Effector memory CD4-positive, alpha-beta T cell (primary cell): ENCODE data around the gene AGAP1.

Experiments used
- DNase-seq, 3 donors: peaks; one replicate each; pipeline ENCODE4 v3.0.0-alpha.2; 2020
- H3K27ac ChIP-seq: 2 replicates; pipeline ENCODE4 v1.7.0; 2013; ENCODE audit warnings: mild to moderate bottlenecking, low read length, moderate library complexity; ENCODE audit not compliant: insufficient read depth, poor library complexity, severe bottlenecking
- H3K27me3 ChIP-seq: replicated peaks from 2 replicates; pipeline ENCODE4 v1.7.0; 2013; ENCODE audit warnings: mild to moderate bottlenecking, low read length; ENCODE audit not compliant: insufficient read depth, control insufficient read depth, poor library complexity, severe bottlenecking
- H3K36me3 ChIP-seq: 2 replicates; pipeline ENCODE4 v1.7.0; 2013; ENCODE audit warnings: mild to moderate bottlenecking, low read length, moderate library complexity; ENCODE audit not compliant: control insufficient read depth, insufficient read depth
- H3K4me1 ChIP-seq: 2 replicates; pipeline ENCODE4 v1.7.0; 2013; ENCODE audit warnings: low read length, mild to moderate bottlenecking; ENCODE audit not compliant: control insufficient read depth, insufficient read depth, poor library complexity, severe bottlenecking
- H3K4me3 ChIP-seq: 2 replicates; pipeline ENCODE4 v1.7.0; 2013; ENCODE audit warnings: low read length, low read depth, mild to moderate bottlenecking; ENCODE audit not compliant: insufficient read depth, poor library complexity, severe bottlenecking
- H3K9me3 ChIP-seq: 2 replicates; pipeline ENCODE4 v1.7.0; 2013; ENCODE audit warnings: mild to moderate bottlenecking, low read length, moderate library complexity; ENCODE audit not compliant: control insufficient read depth

AGAP1 gene

GRCh38 chr2:235909358-235909757 lies 415.5 kb downstream of the AGAP1 start:
- Histone ChIP-seq H3K27me3 (no peaks in the 10 kb centered on the region), H3K4me3 (no peak overlapping the region), H3K27ac (no peak overlapping the region), H3K36me3 (no peaks in the 10 kb centered on the region), H3K9me3 (no peaks in the 10 kb centered on the region), H3K4me1 (no peaks in the 10 kb centered on the region)
- DNase-seq: no peak

GRCh38 chr2:235910067-235910466 lies 416.2 kb downstream of the AGAP1 start:
- Histone ChIP-seq H3K36me3 (no peaks in the 10 kb centered on the region), H3K4me3 (no peak overlapping the region), H3K27ac (no peak overlapping the region), H3K9me3 (no peaks in the 10 kb centered on the region), H3K27me3 (no peaks in the 10 kb centered on the region), H3K4me1 (no peaks in the 10 kb centered on the region)
- DNase-seq: no peak

- H3K4me3 ChIP-seq: no peak overlapping the region
- H3K27me3 ChIP-seq: no peaks in the 10 kb centered on the region
- no peak overlapping the region for H3K27ac ChIP-seq
- H3K9me3 ChIP-seq: no peaks in the 10 kb centered on the region
- no peaks in the 10 kb centered on the region for H3K36me3 ChIP-seq
- DNase-seq: no peak
- no peaks in the 10 kb centered on the region for H3K4me1 ChIP-seq
These were observed 417.3 kb downstream of the AGAP1 start for GRCh38 chr2:235911125-235911524.

- Histone ChIP-seq H3K4me1 (no peaks in the 10 kb centered on the region), H3K4me3 (no peak overlapping the region), H3K27me3 (no peaks in the 10 kb centered on the region), H3K36me3 (no peaks in the 10 kb centered on the region), H3K27ac (no peak overlapping the region), H3K9me3 (no peaks in the 10 kb centered on the region)
- no peak for DNase-seq
These were observed 417.9 kb downstream of the AGAP1 start for GRCh38 chr2:235911633-235912233.

- Histone ChIP-seq H3K4me3 (no peak overlapping the region), H3K27me3 (no peaks in the 10 kb centered on the region), H3K27ac (no peak overlapping the region), H3K9me3 (no peaks in the 10 kb centered on the region), H3K4me1 (no peaks in the 10 kb centered on the region), H3K36me3 (no peaks in the 10 kb centered on the region)
- no peak for DNase-seq
These were observed 420.9 kb downstream of the AGAP1 start for GRCh38 chr2:235914756-235915155.

GRCh38 chr2:235917506-235917905 lies 423.7 kb downstream of the AGAP1 start:
- Histone ChIP-seq H3K36me3 (no peaks in the 10 kb centered on the region), H3K27me3 (no peaks in the 10 kb centered on the region), H3K27ac (no peak overlapping the region), H3K4me3 (no peak overlapping the region), H3K9me3 (no peaks in the 10 kb centered on the region), H3K4me1 (no peaks in the 10 kb centered on the region)
- DNase-seq: no peak

- H3K36me3 ChIP-seq: no peaks in the 10 kb centered on the region
- H3K4me3 ChIP-seq: no peak overlapping the region
- no peak overlapping the region for H3K27ac ChIP-seq
- DNase-seq: no peak
- no peaks in the 10 kb centered on the region for H3K27me3 ChIP-seq
- H3K4me1 ChIP-seq: no peaks in the 10 kb centered on the region
- no peaks in the 10 kb centered on the region for H3K9me3 ChIP-seq
These were observed 425.0 kb downstream of the AGAP1 start for GRCh38 chr2:235918876-235919275.

- DNase-seq: no peak
- Histone ChIP-seq H3K9me3 (no peaks in the 10 kb centered on the region), H3K4me1 (no peaks in the 10 kb centered on the region), H3K27me3 (no peaks in the 10 kb centered on the region), H3K36me3 (no peaks in the 10 kb centered on the region), H3K4me3 (no peak overlapping the region), H3K27ac (no peak overlapping the region)
These were observed 426.5 kb downstream of the AGAP1 start for GRCh38 chr2:235920216-235920865.

GRCh38 chr2:235921508-235922191 lies 427.8 kb downstream of the AGAP1 start:
- Histone ChIP-seq H3K4me1 (no peaks in the 10 kb centered on the region), H3K36me3 (no peaks in the 10 kb centered on the region), H3K9me3 (no peaks in the 10 kb centered on the region), H3K4me3 (no peak overlapping the region), H3K27me3 (no peaks in the 10 kb centered on the region), H3K27ac (no peak overlapping the region)
- DNase-seq: no peak

- Histone ChIP-seq H3K27me3 (no peaks in the 10 kb centered on the region), H3K36me3 (no peaks in the 10 kb centered on the region), H3K4me1 (no peaks in the 10 kb centered on the region), H3K4me3 (no peak overlapping the region), H3K9me3 (no peaks in the 10 kb centered on the region), H3K27ac (no peak overlapping the region)
- DNase-seq: no peak
These were observed 429.0 kb downstream of the AGAP1 start for GRCh38 chr2:235922839-235923238.
